GM12878 (cell line): Measurements from ENCODE around the gene TREML1. TPM values are rescaled to one million over a fixed set of nuclear protein-coding genes. Genes with fewer than 3 reads are reported as not detected.

Source experiments
- ATAC-seq: fragments of 200-7000 bp; cut with Tn5 transposase; 3 replicates; pipeline ENCODE4 v1.9.1; 2020; ENCODE audit warnings: mild to moderate bottlenecking, moderate library complexity
- BruUV-seq: library from RNA; stranded (reverse); fragments of 400-500 nt; replicated peaks from 2 replicates; lab custom pipeline; 2021; lab: Mats Ljungman, UMichigan
- CTCF ChIA-PET: fragments of 300-600 bp; sonication (Branson Sonifier 250); formaldehyde crosslinking; extraction: SDS; loops from one replicate; lab custom pipeline; 2021; ENCODE audit warnings: inconsistent platforms; lab: Yijun Ruan, JAX
- POLR2A ChIA-PET: fragments of 350-600 bp; formaldehyde crosslinking; extraction: SDS; loops from one replicate; lab custom pipeline; 2021; ENCODE audit warnings: inconsistent platforms; lab: Charles Lee
- RAD21 ChIA-PET: fragments of 300-600 bp; sonication (Branson Sonifier 250); formaldehyde crosslinking; loops from one replicate; lab custom pipeline; 2023; ENCODE audit warnings: antibody characterized with exemption; ENCODE audit not compliant: unreplicated experiment; lab: Charles Lee
- SMC1A ChIA-PET: fragments of 300-600 bp; sonication (Branson Sonifier 250); formaldehyde crosslinking; loops from one replicate; lab custom pipeline; 2023; ENCODE audit not compliant: unreplicated experiment, uncharacterized antibody; lab: Charles Lee
- DNase-seq: peaks from one replicate; pipeline ENCODE4 v3.0.0-alpha.2; 2011; ENCODE audit warnings: low read depth, low spot score
- FAIRE-seq: peaks from 3 replicates; lab custom pipeline; 2011; peaks lifted over from hg19 to GRCh38; lab: Jason Lieb, UNC
- H2AFZ ChIP-seq: 2 replicates; pipeline ENCODE4 v1.6.0; 2011; ENCODE audit warnings: low read depth, low read length, control low read depth; ENCODE audit not compliant: control insufficient read depth
- H3K27ac ChIP-seq: 2 replicates; pipeline ENCODE4 v1.5.1; 2011; ENCODE audit warnings: control low read depth; ENCODE audit not compliant: control insufficient read depth, insufficient read depth
- H3K27me3 ChIP-seq, 2 experiments: replicated peaks in 1 of 2; 2 replicates each; pipeline versions ENCODE4 v1.6.0 to v1.6.1; 2011; ENCODE audit warnings: low read length in 1 of 2; ENCODE audit not compliant: control insufficient read depth in 2 of 2, insufficient read depth in 2 of 2
- H3K36me3 ChIP-seq, 2 experiments: 2 replicates each; pipeline ENCODE4 v1.5.1; 2011; ENCODE audit warnings: low read length in 1 of 2; ENCODE audit not compliant: control insufficient read depth in 2 of 2, insufficient read depth in 2 of 2
- H3K4me1 ChIP-seq: 2 replicates; pipeline ENCODE4 v1.6.1; 2011; ENCODE audit warnings: mild to moderate bottlenecking, low read length, moderate library complexity, mixed read lengths; ENCODE audit not compliant: control insufficient read depth, insufficient read depth
- H3K4me2 ChIP-seq: 2 replicates; pipeline ENCODE4 v1.6.0; 2011; ENCODE audit warnings: control low read depth; ENCODE audit not compliant: control insufficient read depth, insufficient read depth
- H3K4me3 ChIP-seq: fragments of 200-600 bp; sonication (generic); 2 replicates; pipeline ENCODE4 v1.5.1; 2016
- H3K79me2 ChIP-seq: 2 replicates; pipeline ENCODE4 v1.6.0; 2011; ENCODE audit warnings: low read length; ENCODE audit not compliant: control insufficient read depth, insufficient read depth
- H3K9ac ChIP-seq: 2 replicates; pipeline ENCODE4 v1.8.0; 2011; ENCODE audit warnings: low read length, control low read depth, mixed read lengths; ENCODE audit not compliant: control insufficient read depth, insufficient read depth
- H3K9me3 ChIP-seq: replicated peaks from 3 replicates; pipeline ENCODE4 v1.5.1; 2011; ENCODE audit warnings: mild to moderate bottlenecking, low read length; ENCODE audit not compliant: control insufficient read depth, insufficient read depth
- H4K20me1 ChIP-seq: 2 replicates; pipeline ENCODE4 v1.6.0; 2011; ENCODE audit not compliant: control insufficient read depth, insufficient read depth
- CEBPB ChIP-seq, 2 experiments: fragments of 150-350 bp in 1 of 2; IDR thresholded peaks; 2 replicates each; pipeline ENCODE4 v1.6.1; 2012 to 2014; ENCODE audit warnings: low read depth in 2 of 2, low read length in 2 of 2, borderline replicate concordance in 1 of 2, inconsistent platforms in 1 of 2
- CHD2 ChIP-seq: IDR thresholded peaks from 2 replicates; pipeline ENCODE4 v1.6.1; 2011; ENCODE audit warnings: low read depth, low read length, improper control_type of control experiment, borderline replicate concordance
- IKZF1 ChIP-seq: fragments of 450-650 bp; conservative IDR thresholded peaks from 2 replicates; pipeline ENCODE4 v1.6.1; 2017; ENCODE audit warnings: antibody characterized with exemption, mild to moderate bottlenecking
- MLLT1 ChIP-seq: fragments of 450-650 bp; IDR thresholded peaks from 2 replicates; pipeline ENCODE4 v1.6.1; 2016; ENCODE audit warnings: mild to moderate bottlenecking
- PKNOX1 ChIP-seq: fragments of 450-650 bp; IDR thresholded peaks from 2 replicates; pipeline ENCODE4 v1.6.1; 2016; ENCODE audit warnings: mild to moderate bottlenecking
- SPI1 ChIP-seq: IDR thresholded peaks from 2 replicates; pipeline ENCODE4 v1.6.1; 2011; ENCODE audit warnings: low read depth, mild to moderate bottlenecking, low read length, moderate library complexity, borderline replicate concordance; ENCODE audit not compliant: insufficient read depth
- STAT1 ChIP-seq: fragments of 450-650 bp; conservative IDR thresholded peaks from 2 replicates; pipeline ENCODE4 v1.6.1; 2014; ENCODE audit warnings: antibody characterized with exemption, mild to moderate bottlenecking
- ZNF274 ChIP-seq: IDR thresholded peaks from one replicate; pipeline ENCODE4 v1.8.0; 2011; ENCODE audit not compliant: insufficient read length, insufficient read depth
- WGBS: methylation state at CpG from one replicate; pipeline ENCODE4 v1.1.6; 2016; ENCODE audit warnings: low lambda C conversion rate; ENCODE audit not compliant: insufficient replicate concordance, insufficient coverage; ENCODE audit errors: missing lambda C conversion rate; 5-methylcytosine and 5-hydroxymethylcytosine counted together
- in situ Hi-C: fragments of 300-500 bp; cut with MboI; formaldehyde crosslinking; loops from 9 replicates; pipeline ENCODE4 v1.14.3; 2018; ENCODE audit warnings: mixed read lengths
- intact Hi-C: fragments of 100-400 bp; cut with micrococcal nuclease; formaldehyde crosslinking; loops from one replicate; pipeline ENCODE4 v1.14.2; 2022; ENCODE audit not compliant: unreplicated experiment
- polyA plus RNA-seq, 11 experiments: library from polyadenylated mRNA; depleted of rRNA in 4 of 11; unstranded in 6 of 11; stranded (reverse) in 5 of 11; fragments of >200 nt; fragmentation: Nextera tagmentation in 4 of 11; fragmentation: Illumina TruSeq in 1 of 11; extraction: Ambion mirVana in 4 of 11; extraction: Trizol in 1 of 11; gene quantifications; 1 replicate in 1 of 11; 2 replicates in 10 of 11; pipeline versions ENCODE4 v1.2.1 to v1.2.3, GENCODE V29; 2011 to 2016; ENCODE audit warnings: inconsistent platforms in 2 of 11, missing spikeins in 2 of 11, low read depth in 1 of 11
- total RNA-seq, 4 experiments: library from RNA; depleted of rRNA in 3 of 4; stranded (reverse); fragments of >200 nt in 3 of 4; fragmentation: Illumina TruSeq in 1 of 4; extraction: Trizol in 1 of 4; gene quantifications; 2 replicates each; pipeline versions ENCODE4 v1.2.1 to v1.2.3, GENCODE V29; 2013 to 2021
- TF ChIP-seq, protein P1 (sequence below): fragments of 150-350 bp; IDR thresholded peaks from 2 replicates; pipeline ENCODE4 v1.6.1; 2016; ENCODE audit warnings: low read depth, low read length

TREML1 gene
- total and polyA plus RNA-seq, 10 of the 15 experiments (the other 5 are each of a cell fraction or from before 2014, with no cell fraction given) = 0.21 TPM; not detected in 9

DNA sequence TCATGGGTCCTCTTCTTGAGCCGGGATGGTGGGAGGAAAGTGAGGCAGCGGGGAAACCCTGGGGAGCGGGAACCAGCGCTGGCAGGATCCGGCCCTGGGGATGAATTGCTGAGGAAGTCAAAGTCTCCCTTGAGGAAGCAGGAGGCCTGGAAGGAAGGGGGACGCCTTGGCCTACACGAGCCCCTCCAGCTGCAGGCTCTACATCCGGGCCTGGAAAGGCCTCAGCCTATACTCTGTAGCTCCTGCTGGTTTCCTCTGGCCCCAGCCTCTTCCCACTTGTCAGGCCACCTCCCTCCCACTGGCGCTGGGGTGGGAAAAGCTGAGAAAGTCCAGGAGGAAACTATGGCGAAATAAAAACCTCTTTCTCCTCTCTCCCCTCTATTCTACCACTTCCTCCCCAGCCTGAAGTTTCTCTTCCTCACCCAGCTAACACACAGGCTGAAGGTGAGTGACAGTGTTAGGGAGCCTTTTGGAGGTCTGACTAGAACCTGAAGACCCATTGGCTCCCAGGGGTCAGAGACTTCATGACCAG, 31.9 kb upstream of the TREML1 start:
- Histone ChIP-seq H3K4me3 (no peak overlapping the region), H3K36me3 (peaks cover 0 to 4% of the 10 kb centered on the region in 2 experiments; a peak in 1 of 4 replicates), H3K79me2 (no peaks in the 10 kb centered on the region), H3K4me2 (no peak overlapping the region), H4K20me1 (no peaks in the 10 kb centered on the region), H3K9ac (no peak overlapping the region), H3K27ac (no peak overlapping the region), H3K27me3 (no peaks in the 10 kb centered on the region), H3K4me1 (no peaks in the 10 kb centered on the region), H2AFZ (peak overlapping the region; percentile 33), H3K9me3 (peaks cover 17% of the 10 kb centered on the region)
- in situ Hi-C loops = no loop called here
- CTCF ChIA-PET = interaction anchor here (1.5 kb wide), 1 partner anchor 133 kb away, joined by 4 read pairs; no protein-coding TSS in a partner anchor
- RAD21 ChIA-PET = no interaction called here
- BruUV-seq = no TSS peak
- no peak for FAIRE-seq
- intact Hi-C loops = no loop called here
- no peak for ATAC-seq
- SMC1A ChIA-PET = interaction anchor here (1.0 to 2.2 kb wide), 5 partner anchors 10 to 134 kb away, joined by 3 to 6 read pairs (median 4); no protein-coding TSS in a partner anchor
- POLR2A ChIA-PET = interaction anchor here (1.0 to 1.3 kb wide), 3 partner anchors 11 to 134 kb away, joined by 3 read pairs; no protein-coding TSS in a partner anchor
- 39% methylated on average over 10 of the region's 10 CpGs for WGBS
- TF ChIP-seq IKZF1 = 0 out of 2 replicates have a peak, but pooled peaks have one; percentile 20
- peak; percentile 51; the same call in 1 of the 2 replicates for TF ChIP-seq PKNOX1
- no peak for TF ChIP-seq ZNF274
- TF ChIP-seq SPI1 = peak; percentile 78
- no peak for DNase-seq

- in situ Hi-C loops = no loop called here
- no TSS peak for BruUV-seq
- TF ChIP-seq, protein P1, sequence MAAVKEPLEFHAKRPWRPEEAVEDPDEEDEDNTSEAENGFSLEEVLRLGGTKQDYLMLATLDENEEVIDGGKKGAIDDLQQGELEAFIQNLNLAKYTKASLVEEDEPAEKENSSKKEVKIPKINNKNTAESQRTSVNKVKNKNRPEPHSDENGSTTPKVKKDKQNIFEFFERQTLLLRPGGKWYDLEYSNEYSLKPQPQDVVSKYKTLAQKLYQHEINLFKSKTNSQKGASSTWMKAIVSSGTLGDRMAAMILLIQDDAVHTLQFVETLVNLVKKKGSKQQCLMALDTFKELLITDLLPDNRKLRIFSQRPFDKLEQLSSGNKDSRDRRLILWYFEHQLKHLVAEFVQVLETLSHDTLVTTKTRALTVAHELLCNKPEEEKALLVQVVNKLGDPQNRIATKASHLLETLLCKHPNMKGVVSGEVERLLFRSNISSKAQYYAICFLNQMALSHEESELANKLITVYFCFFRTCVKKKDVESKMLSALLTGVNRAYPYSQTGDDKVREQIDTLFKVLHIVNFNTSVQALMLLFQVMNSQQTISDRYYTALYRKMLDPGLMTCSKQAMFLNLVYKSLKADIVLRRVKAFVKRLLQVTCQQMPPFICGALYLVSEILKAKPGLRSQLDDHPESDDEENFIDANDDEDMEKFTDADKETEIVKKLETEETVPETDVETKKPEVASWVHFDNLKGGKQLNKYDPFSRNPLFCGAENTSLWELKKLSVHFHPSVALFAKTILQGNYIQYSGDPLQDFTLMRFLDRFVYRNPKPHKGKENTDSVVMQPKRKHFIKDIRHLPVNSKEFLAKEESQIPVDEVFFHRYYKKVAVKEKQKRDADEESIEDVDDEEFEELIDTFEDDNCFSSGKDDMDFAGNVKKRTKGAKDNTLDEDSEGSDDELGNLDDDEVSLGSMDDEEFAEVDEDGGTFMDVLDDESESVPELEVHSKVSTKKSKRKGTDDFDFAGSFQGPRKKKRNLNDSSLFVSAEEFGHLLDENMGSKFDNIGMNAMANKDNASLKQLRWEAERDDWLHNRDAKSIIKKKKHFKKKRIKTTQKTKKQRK = no peak
- no peak for TF ChIP-seq STAT1
- no peak for TF ChIP-seq MLLT1
- no peak for TF ChIP-seq CEBPB (IDR thresholded peaks at IDR 0.05; ENCODE audit: borderline replicate concordance in 1 of 2, low read depth in 2 of 2, low read length in 2 of 2)
- TF ChIP-seq CHD2 = no peak
Measured at GRCh38 chr6:41184761-41185160, 30.6 kb upstream of the TREML1 start.

More at GRCh38 chr6:41184761-41185160, 30.6 kb upstream of the TREML1 start:
- H3K4me3 ChIP-seq = no peak overlapping the region
- RAD21 ChIA-PET = interaction anchor here (0.8 kb wide), 1 partner anchor 94 kb away, joined by 3 read pairs; no protein-coding TSS in a partner anchor
- H3K27ac ChIP-seq = no peak overlapping the region
- no peaks in the 10 kb centered on the region for H3K27me3 ChIP-seq
- FAIRE-seq (no peak), ATAC-seq (no peak), DNase-seq (no peak)
- WGBS = 56% methylated on average over 7 of the region's 7 CpGs
- H4K20me1 ChIP-seq = no peaks in the 10 kb centered on the region
- no peaks in the 10 kb centered on the region for H3K36me3 ChIP-seq
- no peak overlapping the region for H2AFZ ChIP-seq
- no peak overlapping the region for H3K9ac ChIP-seq
- no peaks in the 10 kb centered on the region for H3K4me1 ChIP-seq
- intact Hi-C loops = no loop called here
- POLR2A ChIA-PET = no interaction called here
- no peak overlapping the region for H3K4me2 ChIP-seq
- H3K9me3 ChIP-seq = peaks cover 4% of the 10 kb centered on the region; the same call in 2 of the 3 replicates
- SMC1A ChIA-PET = interaction anchor here (0.9 to 2.2 kb wide), 3 partner anchors 8 to 149 kb away, joined by 3 to 6 read pairs (median 4); no protein-coding TSS in a partner anchor
- CTCF ChIA-PET = interaction anchor here (1.2 to 3.7 kb wide), 3 partner anchors 93 to 135 kb away, joined by 3 to 49 read pairs (median 4); no protein-coding TSS in a partner anchor
- H3K79me2 ChIP-seq = no peaks in the 10 kb centered on the region
